HG03558 (cell line): ENCODE measurements around the gene DCTD.

Experiments used
- ATAC-seq: cut with Tn5 transposase; IDR thresholded peaks from one replicate; pipeline ENCODE4 v1.9.1; 2021; ENCODE audit warnings: moderate number of reproducible peaks; ENCODE audit not compliant: unreplicated experiment; ENCODE audit errors: extremely low read depth

Gene DCTD

DNA sequence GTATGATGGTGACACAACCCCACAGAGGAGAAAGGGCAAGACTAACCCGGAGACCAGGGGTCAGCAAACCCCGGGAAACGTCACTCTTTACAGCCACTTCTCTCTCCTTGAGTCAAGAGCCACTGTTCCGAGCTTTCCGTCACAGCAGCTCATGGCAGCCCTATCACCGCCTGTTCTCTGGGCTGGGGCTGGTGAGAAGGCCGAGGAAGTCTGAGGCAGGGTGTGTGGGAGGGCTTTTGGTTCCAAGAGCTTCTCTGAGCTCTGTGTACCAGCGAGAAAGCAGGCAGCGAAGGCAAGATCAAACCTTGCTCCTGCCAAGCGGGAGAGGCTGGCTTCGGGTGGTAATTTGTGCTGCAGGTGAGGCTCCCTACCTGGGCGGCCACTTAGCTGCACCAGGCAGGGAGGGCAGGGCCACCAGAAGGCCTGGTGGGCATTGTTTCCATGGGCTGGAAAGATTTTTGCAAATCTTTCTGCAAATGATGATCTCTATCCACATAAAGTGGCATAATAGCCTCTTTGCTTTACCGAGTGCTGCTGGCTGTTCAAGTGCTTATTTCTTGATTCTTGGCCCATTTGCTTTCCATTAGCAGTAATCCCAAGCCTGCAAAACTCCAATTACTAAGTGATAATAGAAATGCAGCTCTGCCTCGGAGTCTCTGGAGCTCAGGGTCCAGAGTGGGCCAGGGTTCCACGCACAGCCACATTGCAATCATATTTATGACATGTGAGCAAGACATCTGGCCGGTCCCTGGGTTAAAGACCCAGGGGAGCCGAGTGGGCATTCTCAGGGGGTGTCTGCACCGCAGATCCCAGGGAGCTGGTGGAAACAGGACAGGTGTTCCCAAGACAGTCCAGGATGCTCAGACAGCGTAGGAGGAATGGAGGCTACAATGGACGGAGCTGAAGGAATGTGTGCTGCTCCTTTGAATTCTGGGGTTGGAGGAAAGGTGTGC, 41.5 kb downstream of the DCTD start:
- ATAC-seq, result no peak

- no peak for ATAC-seq
Observed at GRCh38 chr4:182874797-182875345, 42.3 kb downstream of the DCTD start.

DNA sequence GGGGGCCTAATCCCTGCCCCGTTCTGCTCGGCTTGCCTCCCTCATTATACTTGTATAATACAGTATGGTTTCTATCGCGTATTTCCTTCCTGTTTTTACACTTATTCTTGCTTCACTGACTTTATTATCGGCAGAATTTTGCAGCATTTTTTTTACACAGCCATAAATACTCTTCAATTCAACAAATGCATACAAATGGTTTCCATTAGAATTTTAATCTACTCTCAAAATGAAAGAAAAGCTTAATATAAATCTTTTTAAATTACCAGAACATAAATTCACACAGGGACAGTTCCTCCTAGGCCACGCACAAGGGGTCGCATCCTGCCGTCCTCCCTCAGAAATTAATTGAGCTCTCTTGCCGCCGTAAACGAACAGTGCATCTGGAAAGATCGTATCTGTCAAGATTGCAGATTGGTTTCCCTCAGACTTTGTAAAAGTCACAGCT, 42.9 kb downstream of the DCTD start:
- ATAC-seq, result no peak

DNA sequence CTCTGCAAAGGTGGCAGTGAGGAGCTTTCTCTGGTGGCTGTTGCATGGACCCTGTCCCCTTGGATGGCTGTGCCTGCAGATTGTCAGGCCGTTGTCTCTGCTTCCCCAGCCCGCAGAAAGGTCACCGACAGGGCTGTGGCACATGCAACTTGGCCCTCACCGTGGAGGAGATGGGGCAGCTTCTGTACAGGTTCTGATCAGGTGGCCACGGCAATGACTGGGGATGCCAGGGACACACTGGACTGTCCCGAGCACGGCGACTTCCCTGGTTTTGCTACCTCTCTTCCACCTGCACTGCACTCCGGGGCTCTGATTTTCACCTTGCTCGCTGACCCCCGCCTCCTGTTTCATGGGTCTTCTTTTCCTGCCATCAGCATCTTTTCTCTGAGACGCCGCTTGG, 43.5 kb downstream of the DCTD start:
- no peak for ATAC-seq

- ATAC-seq, result no peak
Observed at GRCh38 chr4:182873289-182873688, 43.9 kb downstream of the DCTD start.

- ATAC-seq, result no peak
Observed at GRCh38 chr4:182872886-182873285, 44.3 kb downstream of the DCTD start.

DNA sequence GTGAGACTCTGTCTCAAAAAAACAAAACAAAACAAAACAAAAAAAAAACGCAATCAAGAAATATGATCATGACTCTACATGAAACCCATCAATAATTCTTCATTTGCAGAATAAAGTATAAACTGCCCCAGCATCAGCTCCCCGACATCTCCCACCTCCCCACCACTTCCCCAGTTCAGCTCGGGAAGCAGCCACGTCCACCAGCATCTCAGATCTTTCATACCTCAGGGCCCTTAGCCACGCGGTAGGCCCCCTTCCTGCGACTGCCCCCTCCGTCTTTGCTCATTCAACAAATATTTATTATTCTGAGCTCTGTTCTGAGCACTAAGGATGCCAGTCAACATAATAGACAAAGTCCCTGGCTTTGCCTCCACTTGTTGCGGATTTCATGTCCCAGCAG, 45.6 kb downstream of the DCTD start:
- no peak for ATAC-seq

GRCh38 chr4:182869697-182870096, 47.5 kb downstream of the DCTD start:
- no peak for ATAC-seq

GRCh38 chr4:182866746-182867145, 50.4 kb downstream of the DCTD start:
- ATAC-seq, result no peak

GRCh38 chr4:182863501-182863900, 53.7 kb downstream of the DCTD start:
- ATAC-seq, result no peak

DNA sequence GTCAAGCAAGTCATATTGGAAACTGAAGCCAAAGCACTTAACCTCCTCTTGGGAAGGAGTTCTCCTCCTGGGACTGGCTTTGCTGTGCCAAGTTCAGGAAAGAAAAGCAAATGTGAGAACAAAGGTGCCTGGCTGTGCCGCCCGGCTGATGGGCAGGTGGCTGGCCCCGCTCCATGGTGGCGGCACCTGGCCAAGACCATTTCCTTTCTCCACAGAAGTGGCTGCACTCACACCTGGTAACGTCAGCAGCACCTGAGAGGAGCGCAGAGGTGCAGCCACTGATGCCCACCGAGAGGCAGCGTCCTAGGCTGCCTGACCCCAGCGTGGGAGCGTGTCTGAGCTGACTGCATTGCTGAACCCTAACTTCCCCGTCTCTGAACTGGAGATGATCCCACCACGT, 54.3 kb downstream of the DCTD start:
- no peak for ATAC-seq

DNA sequence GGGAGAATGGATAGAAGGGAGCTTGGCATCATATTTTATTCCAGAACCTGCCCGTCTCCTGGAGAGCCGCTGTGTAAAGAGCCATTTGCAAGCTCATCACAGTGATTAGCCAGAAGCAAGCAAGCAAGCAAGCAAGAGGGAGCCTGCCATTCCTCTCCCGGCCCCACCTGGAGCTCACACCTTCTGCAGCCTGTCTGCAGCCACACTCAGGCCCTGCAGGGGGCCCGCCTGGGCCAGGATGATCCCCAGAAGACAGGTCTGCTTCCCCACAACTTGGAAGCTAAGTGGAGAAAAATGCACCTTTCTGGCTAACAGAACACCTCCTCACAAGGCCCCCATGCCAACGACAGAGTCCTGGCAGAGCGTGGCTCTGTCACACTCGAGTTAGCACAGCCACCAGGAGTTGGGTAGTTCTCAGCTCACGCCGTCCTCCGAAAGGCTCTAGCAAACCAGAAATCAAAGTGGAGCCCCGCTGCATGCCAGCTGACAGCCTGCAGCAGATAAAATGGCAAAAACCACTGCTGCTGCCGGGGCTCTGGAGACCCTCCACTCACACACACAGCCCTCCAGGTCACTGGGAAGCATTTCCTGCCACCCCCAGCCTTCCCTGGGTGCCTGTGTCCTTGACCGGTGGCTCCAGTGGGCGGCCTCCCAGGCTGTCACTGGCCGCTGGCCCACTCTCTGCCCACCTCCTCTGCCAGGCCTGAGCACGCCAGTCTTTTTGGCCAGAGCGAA, 54.9 kb downstream of the DCTD start:
- ATAC-seq, result no peak

GRCh38 chr4:182861346-182861745, 55.8 kb downstream of the DCTD start:
- ATAC-seq, result no peak

- ATAC-seq, result no peak
Observed at GRCh38 chr4:182859730-182860129, 57.5 kb downstream of the DCTD start.

DNA sequence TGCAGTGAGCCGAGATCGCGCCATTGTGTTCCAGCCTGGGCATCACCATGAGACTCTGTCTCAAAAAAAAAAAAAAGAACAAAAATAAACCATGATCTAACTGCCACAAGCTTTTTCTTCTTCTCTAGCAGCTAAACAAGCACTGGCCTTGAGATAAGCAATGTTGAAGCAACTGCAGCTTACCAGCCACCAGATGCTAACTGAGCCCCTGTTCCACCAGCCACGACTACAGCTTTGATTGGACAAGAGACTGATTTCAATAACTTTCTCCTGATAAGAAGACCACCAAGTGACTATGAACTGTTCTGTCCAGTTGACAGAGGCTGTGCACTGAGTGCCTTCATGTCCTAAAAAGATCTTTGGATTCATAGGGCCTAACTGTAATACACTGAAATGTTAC, 58.5 kb downstream of the DCTD start:
- ATAC-seq, result no peak

- ATAC-seq, result no peak
Observed at GRCh38 chr4:182856862-182857261, 60.3 kb downstream of the DCTD start.

DNA sequence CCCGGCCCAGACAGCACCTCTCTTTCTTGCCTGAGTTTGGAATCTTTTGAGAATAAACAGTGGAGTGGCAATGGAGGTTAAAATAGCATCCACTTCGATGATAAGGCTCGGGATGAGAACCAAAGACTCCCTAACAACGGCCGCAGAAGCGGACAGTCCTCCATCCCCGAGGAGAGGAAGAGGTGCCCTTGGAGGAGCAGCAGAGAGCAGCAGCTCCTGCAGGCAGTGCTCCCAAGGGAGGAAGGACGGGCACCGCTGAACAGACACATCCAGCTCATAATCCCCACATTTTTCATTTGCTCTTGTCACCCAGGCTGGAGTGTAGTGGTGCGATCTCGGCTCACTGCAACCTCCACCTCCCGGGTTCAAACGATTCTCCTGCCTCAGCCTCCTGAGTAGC, 61.3 kb downstream of the DCTD start:
- no peak for ATAC-seq

- ATAC-seq, result no peak
Observed at GRCh38 chr4:182855312-182855711, 61.9 kb downstream of the DCTD start.

GRCh38 chr4:182854466-182854865, 62.7 kb downstream of the DCTD start:
- no peak for ATAC-seq

DNA sequence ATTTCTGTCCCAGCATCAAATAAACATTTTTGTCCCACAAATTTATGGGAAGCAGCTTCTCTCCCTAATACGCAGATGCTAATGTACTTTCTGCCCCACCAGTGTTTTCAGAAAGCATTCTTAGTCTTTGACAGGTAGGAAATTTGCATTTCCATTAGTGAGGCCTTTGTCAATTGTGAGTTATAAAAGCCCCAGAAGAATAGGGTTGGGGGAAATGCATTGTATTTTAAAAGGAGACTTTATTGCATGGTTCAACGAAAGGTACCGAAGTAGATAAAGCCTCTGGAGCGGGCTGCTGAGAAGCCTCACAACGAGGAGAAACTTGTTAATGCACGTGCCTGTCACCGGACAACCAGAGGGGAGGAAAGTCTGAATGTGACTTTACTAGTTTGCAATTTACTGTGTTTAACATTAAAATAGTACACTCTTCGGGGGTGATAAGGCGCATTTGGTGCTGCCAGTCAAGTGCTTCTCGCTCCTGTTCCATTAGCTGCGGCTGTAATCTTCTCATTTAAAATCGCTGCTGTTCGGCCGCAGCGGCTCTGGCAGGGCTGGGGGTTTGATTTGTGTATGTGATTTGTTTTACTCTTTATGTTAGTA, 63.4 kb downstream of the DCTD start:
- no peak for ATAC-seq

DNA sequence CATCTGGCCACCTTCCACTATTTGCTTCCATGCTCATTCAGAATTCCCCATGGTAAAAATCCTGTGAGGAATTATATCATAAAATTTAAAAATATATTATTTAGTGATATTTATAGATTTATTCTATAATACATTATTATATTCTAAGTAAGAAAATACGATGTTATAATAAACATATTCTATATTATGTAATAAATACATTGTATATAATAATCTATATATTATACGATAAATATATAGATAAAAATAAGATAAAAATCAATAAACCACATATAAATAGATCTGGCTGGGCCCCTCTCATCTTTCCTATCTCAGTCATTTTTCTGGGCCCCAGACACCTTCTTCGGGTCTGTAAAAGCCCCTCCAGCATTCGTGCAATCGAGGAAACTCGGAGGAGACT, 68.5 kb downstream of the DCTD start:
- ATAC-seq, result no peak
